Effector memory CD4-positive, alpha-beta T cell (primary cell): ENCODE measurements around the gene PHLDB2.

ENCODE experiments used
- DNase-seq, 3 donors: peaks; one replicate each; pipeline ENCODE4 v3.0.0-alpha.2; 2020
- H3K27ac ChIP-seq: 2 replicates; pipeline ENCODE4 v1.7.0; 2013; ENCODE audit warnings: mild to moderate bottlenecking, low read length, moderate library complexity; ENCODE audit not compliant: insufficient read depth, poor library complexity, severe bottlenecking
- H3K27me3 ChIP-seq: replicated peaks from 2 replicates; pipeline ENCODE4 v1.7.0; 2013; ENCODE audit warnings: mild to moderate bottlenecking, low read length; ENCODE audit not compliant: insufficient read depth, control insufficient read depth, poor library complexity, severe bottlenecking
- H3K36me3 ChIP-seq: 2 replicates; pipeline ENCODE4 v1.7.0; 2013; ENCODE audit warnings: mild to moderate bottlenecking, low read length, moderate library complexity; ENCODE audit not compliant: control insufficient read depth, insufficient read depth
- H3K4me1 ChIP-seq: 2 replicates; pipeline ENCODE4 v1.7.0; 2013; ENCODE audit warnings: low read length, mild to moderate bottlenecking; ENCODE audit not compliant: control insufficient read depth, insufficient read depth, poor library complexity, severe bottlenecking
- H3K4me3 ChIP-seq: 2 replicates; pipeline ENCODE4 v1.7.0; 2013; ENCODE audit warnings: low read length, low read depth, mild to moderate bottlenecking; ENCODE audit not compliant: insufficient read depth, poor library complexity, severe bottlenecking
- H3K9me3 ChIP-seq: 2 replicates; pipeline ENCODE4 v1.7.0; 2013; ENCODE audit warnings: mild to moderate bottlenecking, low read length, moderate library complexity; ENCODE audit not compliant: control insufficient read depth

Gene PHLDB2

GRCh38 chr3:112000367-112000771, 141.3 kb downstream of the PHLDB2 start:
- H3K27me3 ChIP-seq = no peaks in the 10 kb centered on the region
- no peaks in the 10 kb centered on the region for H3K36me3 ChIP-seq
- no peaks in the 10 kb centered on the region for H3K9me3 ChIP-seq
- no peak for DNase-seq
- H3K4me1 ChIP-seq = peaks cover 18% of the 10 kb centered on the region
- H3K4me3 ChIP-seq = no peak overlapping the region
- H3K27ac ChIP-seq = no peak overlapping the region

GRCh38 chr3:112000966-112001365, 141.9 kb downstream of the PHLDB2 start:
- no peak for DNase-seq
- Histone ChIP-seq H3K4me3 (no peak overlapping the region), H3K4me1 (peaks cover 18% of the 10 kb centered on the region)

GRCh38 chr3:112001526-112001925, 142.5 kb downstream of the PHLDB2 start:
- H3K4me3 ChIP-seq = no peak overlapping the region
- DNase-seq = no peak
- H3K36me3 ChIP-seq = no peaks in the 10 kb centered on the region
- H3K27me3 ChIP-seq = no peaks in the 10 kb centered on the region
- H3K27ac ChIP-seq = no peak overlapping the region
- peaks cover 18% of the 10 kb centered on the region for H3K4me1 ChIP-seq
- H3K9me3 ChIP-seq = no peaks in the 10 kb centered on the region

More at GRCh38 chr3:112000966-112001365, 141.9 kb downstream of the PHLDB2 start:
- H3K27ac ChIP-seq = no peak overlapping the region
- no peaks in the 10 kb centered on the region for H3K36me3 ChIP-seq
- no peaks in the 10 kb centered on the region for H3K9me3 ChIP-seq
- no peaks in the 10 kb centered on the region for H3K27me3 ChIP-seq

DNA sequence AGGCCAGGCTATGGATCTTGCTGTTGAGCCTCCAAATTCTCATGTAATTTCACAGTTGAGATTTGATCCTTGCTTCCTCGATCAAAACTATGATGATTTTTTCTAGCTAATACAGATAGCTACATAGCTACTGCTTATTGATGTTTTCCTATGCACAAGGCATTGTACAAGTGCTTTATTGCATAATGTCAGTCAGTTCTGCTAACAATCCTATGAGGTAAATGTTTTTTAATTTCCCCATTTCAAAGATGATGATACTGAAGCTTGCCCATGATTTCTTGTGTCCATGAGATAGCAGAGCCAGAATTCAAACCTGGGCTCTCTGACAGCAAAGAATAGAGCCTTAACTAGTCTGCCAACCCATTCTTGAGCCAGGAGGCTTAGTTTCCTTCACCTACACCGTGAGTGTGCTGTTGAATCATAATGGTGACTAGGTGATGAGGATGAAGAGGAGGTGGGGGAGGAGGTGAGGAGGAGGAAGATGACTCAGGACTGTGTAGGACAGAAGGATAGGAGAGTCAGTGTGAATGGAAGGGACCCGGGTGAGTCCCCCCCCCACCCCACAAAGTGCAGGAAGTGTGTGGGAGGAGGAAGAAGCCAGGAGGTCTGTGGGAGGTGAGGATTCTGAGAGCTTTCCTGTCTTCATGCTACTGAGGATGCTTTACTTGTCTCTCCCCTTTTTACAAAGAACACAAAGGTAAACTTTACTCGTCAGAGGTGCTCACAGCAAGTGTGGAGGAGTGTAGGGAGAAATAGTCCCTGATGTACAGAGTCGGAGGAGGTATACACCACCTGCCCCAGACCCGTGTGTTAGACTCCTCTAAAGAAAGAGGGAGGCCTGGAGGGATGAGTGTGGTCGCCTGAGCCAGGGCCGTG, 143.3 kb downstream of the PHLDB2 start:
- H3K4me1 ChIP-seq = peaks cover 18% of the 10 kb centered on the region
- no peak overlapping the region for H3K27ac ChIP-seq
- H3K27me3 ChIP-seq = no peaks in the 10 kb centered on the region
- H3K9me3 ChIP-seq = no peaks in the 10 kb centered on the region
- no peaks in the 10 kb centered on the region for H3K36me3 ChIP-seq
- no peak for DNase-seq
- no peak overlapping the region for H3K4me3 ChIP-seq

DNA sequence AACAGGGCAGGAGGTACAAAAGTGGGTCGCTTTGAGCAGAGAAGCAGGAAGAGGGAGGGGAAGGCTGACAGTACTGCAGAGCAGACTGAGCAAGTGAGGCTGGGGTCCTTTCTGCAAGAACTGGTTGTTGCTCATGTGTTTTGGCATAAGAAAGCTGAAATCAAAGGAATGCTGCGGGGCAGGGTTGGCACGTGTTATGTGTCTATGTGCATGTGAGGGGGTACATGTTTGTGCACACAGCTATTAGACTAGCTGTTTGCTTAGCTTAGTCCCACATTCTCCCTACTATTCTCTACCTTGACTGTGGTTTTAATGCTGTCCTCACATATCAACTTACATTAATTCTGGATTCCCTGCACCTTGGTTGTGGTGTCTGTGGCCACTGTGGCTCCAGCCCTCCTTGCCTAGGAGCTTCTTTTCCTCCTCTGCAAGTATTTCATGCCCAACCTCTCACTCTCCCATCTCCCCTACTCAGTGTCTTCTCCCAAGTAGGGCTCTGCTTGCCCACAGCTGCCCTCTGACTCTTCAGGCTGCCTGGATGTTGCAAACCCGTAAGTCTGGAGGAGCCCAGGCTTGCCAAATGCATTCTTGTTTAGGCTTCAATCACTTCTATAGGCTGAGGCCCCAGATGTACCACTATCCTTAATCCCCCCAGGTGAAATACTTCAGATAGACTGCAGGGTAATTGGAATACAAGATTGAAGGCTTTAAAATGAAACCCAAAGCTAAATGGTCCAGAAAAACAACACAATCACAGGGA, 144.4 kb downstream of the PHLDB2 start:
- no peak overlapping the region for H3K27ac ChIP-seq
- DNase-seq = no peak

DNA sequence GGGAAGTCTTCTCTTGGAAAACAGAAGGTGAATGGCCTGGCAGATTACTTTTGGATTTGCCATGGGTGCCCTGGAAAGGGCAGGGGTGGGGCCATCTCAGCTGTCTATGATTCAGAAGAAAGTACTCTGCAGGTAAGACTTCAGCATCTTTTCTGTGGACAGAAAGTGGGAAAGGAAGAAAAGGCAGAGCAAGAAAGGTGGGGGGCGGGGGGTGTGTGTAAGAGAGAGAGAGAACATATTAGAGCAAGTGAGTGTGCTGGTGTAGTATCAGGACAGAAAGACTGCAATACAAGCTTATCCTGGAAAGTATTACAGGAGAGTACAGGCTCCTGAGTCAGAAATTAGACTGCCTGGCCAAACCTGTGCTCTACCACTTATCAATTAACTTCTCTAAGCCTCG, 145.1 kb downstream of the PHLDB2 start:
- no peak for DNase-seq

More for the DNA sequence above, 144.4 kb downstream of the PHLDB2 start:
- Histone ChIP-seq H3K4me3 (no peak overlapping the region), H3K9me3 (no peaks in the 10 kb centered on the region), H3K4me1 (peaks cover 16% of the 10 kb centered on the region), H3K27me3 (no peaks in the 10 kb centered on the region), H3K36me3 (no peaks in the 10 kb centered on the region)

DNA sequence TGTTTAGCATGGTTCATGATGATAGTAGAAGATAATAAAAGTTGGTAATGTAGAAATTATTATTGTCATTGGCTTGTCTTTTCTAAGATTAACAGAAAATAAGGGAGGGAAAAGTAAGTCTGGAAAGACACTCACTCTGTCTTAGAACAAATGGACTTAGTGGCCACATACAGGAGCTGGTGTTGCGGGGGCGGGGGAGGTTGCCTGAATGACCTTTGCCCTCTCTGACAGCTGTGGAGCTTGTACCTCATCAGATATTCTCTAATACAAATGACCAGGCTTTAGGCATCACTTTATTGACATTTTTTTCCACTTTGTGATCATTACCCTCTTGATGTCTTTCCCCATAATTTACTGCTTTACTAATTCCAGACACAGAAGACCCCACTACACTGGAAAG, 145.6 kb downstream of the PHLDB2 start:
- Histone ChIP-seq H3K27ac (no peak overlapping the region), H3K27me3 (no peaks in the 10 kb centered on the region), H3K36me3 (no peaks in the 10 kb centered on the region), H3K4me3 (no peak overlapping the region), H3K9me3 (no peaks in the 10 kb centered on the region), H3K4me1 (peaks cover 13% of the 10 kb centered on the region)
- no peak for DNase-seq

More for the DNA sequence above, 145.1 kb downstream of the PHLDB2 start:
- Histone ChIP-seq H3K27ac (no peak overlapping the region), H3K4me1 (peaks cover 13% of the 10 kb centered on the region), H3K36me3 (no peaks in the 10 kb centered on the region), H3K27me3 (no peaks in the 10 kb centered on the region), H3K4me3 (no peak overlapping the region), H3K9me3 (no peaks in the 10 kb centered on the region)

GRCh38 chr3:112005091-112005672, 146.1 kb downstream of the PHLDB2 start:
- Histone ChIP-seq H3K9me3 (no peaks in the 10 kb centered on the region), H3K4me1 (peaks cover 13% of the 10 kb centered on the region), H3K4me3 (no peak overlapping the region), H3K27ac (no peak overlapping the region), H3K27me3 (no peaks in the 10 kb centered on the region), H3K36me3 (no peaks in the 10 kb centered on the region)
- no peak for DNase-seq

- no peaks in the 10 kb centered on the region for H3K36me3 ChIP-seq
- no peak for DNase-seq
- no peak overlapping the region for H3K27ac ChIP-seq
- peaks cover 8% of the 10 kb centered on the region for H3K4me1 ChIP-seq
- H3K4me3 ChIP-seq = no peak overlapping the region
- no peaks in the 10 kb centered on the region for H3K27me3 ChIP-seq
- no peaks in the 10 kb centered on the region for H3K9me3 ChIP-seq
Measured at GRCh38 chr3:112007633-112008032, 148.6 kb downstream of the PHLDB2 start.

- H3K27me3 ChIP-seq = no peaks in the 10 kb centered on the region
- no peak overlapping the region for H3K4me3 ChIP-seq
- no peaks in the 10 kb centered on the region for H3K36me3 ChIP-seq
- H3K9me3 ChIP-seq = no peaks in the 10 kb centered on the region
- H3K4me1 ChIP-seq = peaks cover 6% of the 10 kb centered on the region
- H3K27ac ChIP-seq = no peak overlapping the region
- DNase-seq = no peak
Measured at GRCh38 chr3:112009670-112010069, 150.6 kb downstream of the PHLDB2 start.
